Spleen (tissue), 7 donors: ENCODE results near the gene GRK4.

Source experiments
- CTCF ChIP-seq, 11 experiments: fragments of 200-600 bp in 7 of 11; fragments of 450-650 bp in 4 of 11; sonication (generic) in 4 of 11; IDR thresholded peaks in 8 of 11; conservative IDR thresholded peaks in 3 of 11; 1 replicate in 7 of 11; 2 replicates in 4 of 11; pipeline versions ENCODE4 v1.4.0 to v1.8.0; 2016 to 2021; ENCODE audit warnings: antibody characterized with exemption in 11 of 11, inconsistent platforms in 4 of 11, mild to moderate bottlenecking in 1 of 11
- POLR2A ChIP-seq, 3 donors: fragments of 450-650 bp; IDR thresholded peaks; one replicate each; pipeline ENCODE4 v1.5.1; 2017; ENCODE audit warnings: antibody characterized with exemption in 3 of 3, mild to moderate bottlenecking in 1 of 3
- donor health status: DM: no; HTN: no; CAD: no; lungs with moderate emphysema.
- donor health status: DM: no; HTN: no; CAD: no.
- donor health status: DM: no; HTN: no; CAD: no.

GRCh38 chr4:3022651-3023050 is 59.3 kb downstream of the GRK4 start:
- no peak for TF ChIP-seq CTCF (IDR thresholded peaks at IDR 0.05 in 8 of 11, conservative IDR thresholded peaks at IDR 0.05 in 3 of 11)
- TF ChIP-seq POLR2A (IDR thresholded peaks at IDR 0.05), result no peak
